H1 (cell line): ENCODE measurements around the gene PREX1. TPM values are rescaled to one million over a fixed set of nuclear protein-coding genes. Genes with fewer than 3 reads are reported as not detected.

ENCODE experiments used
- CBX8 ChIP-seq: fragments of 300-800, 300-1000 bp; sonication (generic); IDR thresholded peaks from 2 replicates; pipeline ENCODE4 v1.7.1; 2016; ENCODE audit warnings: low read depth, low read length, borderline replicate concordance
- CHD7 ChIP-seq: fragments of 300-600 bp; sonication (generic); IDR thresholded peaks from 2 replicates; pipeline ENCODE4 v1.7.1; 2012; ENCODE audit warnings: low read length, moderate library complexity, mild to moderate bottlenecking, inconsistent platforms; ENCODE audit not compliant: insufficient replicate concordance
- MAFK ChIP-seq: IDR thresholded peaks from 2 replicates; pipeline ENCODE4 v1.6.1; 2012; ENCODE audit warnings: low read depth, mild to moderate bottlenecking, improper control_type of control experiment, low read length
- polyA plus RNA-seq, 7 experiments: library from polyadenylated mRNA; depleted of rRNA in 3 of 7; stranded (reverse) in 5 of 7; unstranded in 2 of 7; fragments of >200 nt in 5 of 7; fragments of 200-250 nt in 2 of 7; gene quantifications; 1 replicate in 5 of 7; 2 replicates in 1 of 7; 4 replicates in 1 of 7; pipeline versions ENCODE4 v1.2.1 to v1.2.3, GENCODE V29; 2011 to 2013; ENCODE audit warnings: missing spikeins in 2 of 7, mixed read lengths in 2 of 7
- total RNA-seq: library from RNA; stranded (reverse); fragmentation: NEBNext Ultra II Directional; extraction: Animal tissue kit (Norgen Biotek cat#: 25700); gene quantifications from 2 replicates; pipeline ENCODE4 v1.2.1, GENCODE V29; 2021

Gene PREX1
- total and polyA plus RNA-seq, 2 of the 8 experiments (the other 6 are each of a cell fraction or from before 2014, with no cell fraction given), result 10.7 to 12.8 TPM

DNA sequence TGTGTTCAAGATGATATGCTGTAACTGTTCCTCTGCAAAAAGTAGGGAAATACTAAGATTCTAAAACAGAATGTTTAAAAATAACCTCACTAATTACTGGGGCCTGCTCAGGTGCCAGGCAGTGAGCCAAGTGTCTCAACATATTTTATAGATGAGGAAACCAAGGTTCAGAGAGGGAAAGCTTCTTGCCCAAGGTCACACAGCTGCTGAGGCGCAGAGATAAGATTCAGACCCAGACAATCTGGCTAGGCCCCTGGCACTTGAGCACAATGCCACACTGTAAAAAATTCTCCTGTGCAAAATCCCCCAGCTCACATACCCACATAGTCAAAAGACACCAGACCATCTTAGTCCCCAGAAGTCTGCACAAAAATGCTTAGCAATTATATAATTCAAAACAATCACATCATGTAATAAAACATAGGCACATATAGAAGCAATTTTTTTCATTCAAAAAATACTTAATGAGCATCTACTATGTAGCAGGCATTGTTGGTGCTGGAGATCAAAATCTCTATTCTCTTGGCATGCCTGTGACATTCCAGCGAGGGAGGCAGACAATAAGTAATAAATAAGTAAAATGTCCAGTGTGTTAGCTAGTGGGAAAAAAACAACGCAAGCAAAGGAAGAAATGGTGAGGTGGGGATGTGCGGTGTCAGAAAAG lies 10.3 kb downstream of the PREX1 start (continued):
- no peak for TF ChIP-seq CHD7
- no peak for TF ChIP-seq CBX8
- no peak for TF ChIP-seq MAFK
